GM12878 (cell line): ENCODE data around the gene TYRP1.

Experiments used
- CTCF ChIP-seq, 3 experiments: IDR thresholded peaks in 2 of 3; conservative IDR thresholded peaks in 1 of 3; 2 replicates each; pipeline ENCODE4 v1.5.1; 2011; ENCODE audit warnings: low read depth in 3 of 3, low read length in 3 of 3, mild to moderate bottlenecking in 3 of 3, control low read depth in 2 of 3, moderate library complexity in 2 of 3, inconsistent platforms in 1 of 3, mixed read lengths in 1 of 3; ENCODE audit not compliant: control insufficient read depth in 2 of 3, insufficient read depth in 1 of 3; ENCODE audit errors: extremely low read depth in 1 of 3
- EED ChIP-seq: sonication (generic); IDR thresholded peaks from 2 replicates; pipeline ENCODE4 v1.6.1; 2016; ENCODE audit warnings: antibody characterized with exemption, low read depth
- ELK1 ChIP-seq: IDR thresholded peaks from 2 replicates; pipeline ENCODE4 v1.6.1; 2012; ENCODE audit warnings: low read depth, low read length, improper control_type of control experiment
- HDAC2 ChIP-seq: fragments of 200-600 bp; sonication (generic); IDR thresholded peaks from 2 replicates; pipeline ENCODE4 v1.6.1; 2017
- POLR2AphosphoS5 ChIP-seq: IDR thresholded peaks from 2 replicates; pipeline ENCODE4 v1.6.1; 2011; ENCODE audit warnings: mild to moderate bottlenecking, low read length, inconsistent platforms
- ZNF274 ChIP-seq: IDR thresholded peaks from one replicate; pipeline ENCODE4 v1.8.0; 2011; ENCODE audit not compliant: insufficient read length, insufficient read depth
- ZNF384 ChIP-seq: IDR thresholded peaks from 2 replicates; pipeline ENCODE4 v1.6.1; 2012; ENCODE audit warnings: low read depth, mild to moderate bottlenecking, low read length, improper control_type of control experiment, borderline replicate concordance

DNA sequence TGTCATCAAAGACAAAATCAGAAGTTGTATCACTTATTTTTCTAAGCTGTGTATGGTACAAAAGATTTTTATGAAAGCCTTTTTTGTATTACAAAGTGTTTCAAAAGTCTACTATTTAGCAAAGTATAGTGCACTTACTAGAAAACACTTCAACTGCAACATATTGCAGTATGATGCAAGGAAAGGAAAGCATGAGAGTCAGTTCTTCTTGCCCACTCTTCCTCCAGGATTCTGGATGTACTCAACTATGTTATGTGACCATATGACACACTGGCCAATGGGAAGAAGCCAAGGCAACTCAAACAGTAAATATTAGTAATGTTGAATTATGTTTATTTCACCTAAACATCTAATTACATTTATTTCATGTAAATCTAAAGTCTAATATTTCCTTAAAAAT, 49.5 kb upstream of the TYRP1 start:
- TF ChIP-seq CTCF (IDR thresholded peaks at IDR 0.05 in 2 of 3, conservative IDR thresholded peaks at IDR 0.05 in 1 of 3; ENCODE audit: control insufficient read depth in 2 of 3, extremely low read depth in 1 of 3, insufficient read depth in 1 of 3, low read depth in 3 of 3, low read length in 3 of 3) (no peak), EED (no peak), HDAC2 (no peak), ZNF384 (no peak), ZNF274 (no peak), ELK1 (no peak), POLR2AphosphoS5 (no peak)
